IMR-90 (cell line): ENCODE data around the gene SOCS4. TPM values are rescaled to one million over a fixed set of nuclear protein-coding genes. Genes with fewer than 3 reads are reported as not detected.

Experiments used
- ATAC-seq: fragments of 200-7000 bp; cut with Tn5 transposase; 2 replicates; pipeline ENCODE4 v1.9.1; 2020; ENCODE audit warnings: low read depth, mild to moderate bottlenecking, moderate library complexity
- BruUV-seq: library from RNA; stranded (reverse); fragments of 400-500 nt; replicated peaks from 2 replicates; lab custom pipeline; 2021; lab: Mats Ljungman, UMichigan
- CTCF ChIA-PET: fragments of 300-600 bp; formaldehyde crosslinking; extraction: SDS; loops from one replicate; lab custom pipeline; 2021; ENCODE audit warnings: antibody characterized with exemption; lab: Yijun Ruan, JAX
- POLR2A ChIA-PET: fragments of 300-600 bp; sonication (Branson Sonifier 250); formaldehyde crosslinking; loops from one replicate; lab custom pipeline; 2022; ENCODE audit warnings: antibody characterized with exemption; ENCODE audit not compliant: unreplicated experiment; lab: Charles Lee
- DNase-seq: peaks from one replicate; pipeline ENCODE4 v3.0.0; 2013
- H2AFZ ChIP-seq: replicated peaks from 2 replicates; pipeline ENCODE3; 2013; ENCODE audit warnings: low read length, mild to moderate bottlenecking; ENCODE audit not compliant: poor library complexity
- H2AK5ac ChIP-seq: 2 replicates; pipeline ENCODE4 v1.6.1; 2013; ENCODE audit warnings: low read depth, low read length, inconsistent platforms
- H2AK9ac ChIP-seq: replicated peaks from 2 replicates; pipeline ENCODE3; 2013; ENCODE audit warnings: mild to moderate bottlenecking, low read depth, low read length, moderate library complexity; ENCODE audit not compliant: poor library complexity
- H2BK120ac ChIP-seq: 2 replicates; pipeline ENCODE4 v1.6.1; 2013; ENCODE audit warnings: low read depth, low read length, inconsistent platforms
- H2BK15ac ChIP-seq: 3 replicates; pipeline ENCODE4 v1.6.1; 2013; ENCODE audit warnings: low read depth, low read length, inconsistent platforms
- H2BK20ac ChIP-seq: 2 replicates; pipeline ENCODE4 v1.6.1; 2013; ENCODE audit warnings: low read depth, mild to moderate bottlenecking, inconsistent platforms, low read length, moderate library complexity
- H2BK5ac ChIP-seq: 2 replicates; pipeline ENCODE4 v1.6.1; 2013; ENCODE audit warnings: mild to moderate bottlenecking, low read depth, low read length, inconsistent platforms; ENCODE audit not compliant: poor library complexity, severe bottlenecking
- H3K14ac ChIP-seq: replicated peaks from 2 replicates; pipeline ENCODE4 v1.6.1; 2013; ENCODE audit warnings: low read depth, low read length, inconsistent platforms
- H3K18ac ChIP-seq: 2 replicates; pipeline ENCODE4 v1.6.1; 2013; ENCODE audit warnings: low read depth, low read length, control low read depth
- H3K23ac ChIP-seq: 2 replicates; pipeline ENCODE4 v1.6.1; 2013; ENCODE audit warnings: low read depth, low read length, inconsistent platforms
- H3K27ac ChIP-seq: 2 replicates; pipeline ENCODE4 v1.5.1; 2013; ENCODE audit warnings: mild to moderate bottlenecking, control low read depth, low read length; ENCODE audit not compliant: insufficient read depth
- H3K27me3 ChIP-seq: 2 replicates; pipeline ENCODE4 v1.6.1; 2013; ENCODE audit warnings: low read length; ENCODE audit not compliant: control insufficient read depth, insufficient read depth
- H3K36me3 ChIP-seq: 2 replicates; pipeline ENCODE4 v1.6.1; 2013; ENCODE audit warnings: low read length, mixed read lengths; ENCODE audit not compliant: control insufficient read depth, insufficient read depth
- H3K4ac ChIP-seq: 2 replicates; pipeline ENCODE4 v1.6.1; 2013; ENCODE audit warnings: low read depth, low read length, inconsistent platforms
- H3K4me1 ChIP-seq: 2 replicates; pipeline ENCODE4 v1.6.1; 2013; ENCODE audit warnings: low read length, mixed read lengths; ENCODE audit not compliant: control insufficient read depth, insufficient read depth
- H3K4me2 ChIP-seq: 2 replicates; pipeline ENCODE4 v1.6.1; 2013; ENCODE audit warnings: low read depth, mild to moderate bottlenecking, control low read depth, low read length, moderate library complexity
- H3K4me3 ChIP-seq: 2 replicates; pipeline ENCODE4 v1.5.1; 2013; ENCODE audit warnings: low read depth, mild to moderate bottlenecking, control low read depth, low read length, moderate library complexity; ENCODE audit not compliant: insufficient read depth
- H3K56ac ChIP-seq: 2 replicates; pipeline ENCODE4 v1.6.1; 2013; ENCODE audit warnings: low read length, inconsistent platforms; ENCODE audit not compliant: insufficient read depth; ENCODE audit errors: extremely low read depth
- H3K79me1 ChIP-seq, 2 experiments: 2 replicates each; pipeline ENCODE4 v1.6.1; 2013; ENCODE audit warnings: low read length in 2 of 2, inconsistent platforms in 1 of 2, low read depth in 1 of 2
- H3K9ac ChIP-seq: 2 replicates; pipeline ENCODE4 v1.6.1; 2013; ENCODE audit warnings: low read depth, low read length, control low read depth
- H3K9me1 ChIP-seq: 2 replicates; pipeline ENCODE4 v1.6.1; 2013; ENCODE audit warnings: low read length, inconsistent platforms; ENCODE audit not compliant: insufficient read depth
- H3K9me3 ChIP-seq: 2 replicates; pipeline ENCODE4 v1.6.1; 2013; ENCODE audit warnings: low read length; ENCODE audit not compliant: control insufficient read depth, insufficient read depth
- H4K20me1 ChIP-seq: 2 replicates; pipeline ENCODE4 v1.6.1; 2013; ENCODE audit warnings: low read length, inconsistent platforms; ENCODE audit not compliant: insufficient read depth
- H4K5ac ChIP-seq: 2 replicates; pipeline ENCODE4 v1.6.1; 2013; ENCODE audit warnings: mild to moderate bottlenecking, low read depth, low read length, control low read depth
- H4K8ac ChIP-seq, 2 experiments: 2 replicates each; pipeline ENCODE4 v1.6.1; 2013; ENCODE audit warnings: low read depth in 2 of 2, low read length in 2 of 2, control low read depth in 1 of 2, inconsistent platforms in 1 of 2
- H4K91ac ChIP-seq: 2 replicates; pipeline ENCODE4 v1.6.1; 2013; ENCODE audit warnings: low read depth, low read length, inconsistent platforms; ENCODE audit not compliant: insufficient read depth
- CTCF ChIP-seq: conservative IDR thresholded peaks from 2 replicates; pipeline ENCODE4 v1.5.1; 2012; ENCODE audit warnings: mild to moderate bottlenecking, low read depth, low read length, improper control_type of control experiment
- ELK1 ChIP-seq: fragments of 150-350 bp; IDR thresholded peaks from 2 replicates; pipeline ENCODE4 v1.6.1; 2016; ENCODE audit warnings: low read depth, mild to moderate bottlenecking, low read length, moderate library complexity, borderline replicate concordance
- MXI1 ChIP-seq: IDR thresholded peaks from 2 replicates; pipeline ENCODE4 v1.6.1; 2012; ENCODE audit warnings: low read depth, mild to moderate bottlenecking, low read length, moderate library complexity, borderline replicate concordance
- POLR2A ChIP-seq: IDR thresholded peaks from 2 replicates; pipeline ENCODE4 v1.6.1; 2012; ENCODE audit warnings: mild to moderate bottlenecking, low read depth, low read length
- SMC3 ChIP-seq: fragments of 150-350 bp; IDR thresholded peaks from 2 replicates; pipeline ENCODE4 v1.6.1; 2016; ENCODE audit warnings: low read depth, mild to moderate bottlenecking, antibody characterized with exemption, low read length, moderate library complexity
- WGBS, 2 experiments: methylation state at CpG; one replicate each; pipeline versions ENCODE4 v1.1.5 to v1.1.7; 2013; ENCODE audit warnings: missing lambda C conversion rate in 2 of 2; ENCODE audit not compliant: insufficient read length in 1 of 2; ENCODE audit errors: extremely low coverage in 2 of 2; 5-methylcytosine and 5-hydroxymethylcytosine counted together
- dilution Hi-C: fragments of 300-500 bp; cut with HindIII; formaldehyde crosslinking; loops from one replicate; pipeline ENCODE4 v1.14.3; 2018; ENCODE audit warnings: low sequenced_read_pairs; ENCODE audit not compliant: unreplicated experiment
- in situ Hi-C: fragments of 300-500 bp; cut with MboI; formaldehyde crosslinking; loops from 3 replicates; pipeline ENCODE4 v1.14.3; 2019; ENCODE audit warnings: low sequenced_read_pairs, inconsistent platforms, mixed read lengths
- intact Hi-C: fragments of 100-400 bp; cut with micrococcal nuclease; formaldehyde crosslinking; loops from 2 replicates; pipeline ENCODE4 v1.10.0; 2022
- polyA plus RNA-seq, 3 experiments: library from polyadenylated mRNA; depleted of rRNA; stranded (reverse); fragments of >200 nt; gene quantifications; 2 replicates each; pipeline ENCODE4 v1.2.3, GENCODE V29; 2012; ENCODE audit warnings: low replicate concordance in 1 of 3
- total RNA-seq: library from RNA; depleted of rRNA; stranded (reverse); fragments of >200 nt; gene quantifications from 2 replicates; pipeline ENCODE4 v1.2.3, GENCODE V29; 2012

Gene SOCS4
- total and polyA plus RNA-seq, 2 of the 4 experiments (the other 2 are of a cell fraction): 4.6 to 12.7 TPM

GRCh38 chr14:55085060-55085660, 58.1 kb downstream of the SOCS4 start:
- H3K36me3 ChIP-seq: no peaks in the 10 kb centered on the region
- no peak overlapping the region for H4K8ac ChIP-seq
- BruUV-seq: no TSS peak
- dilution Hi-C loops (no loop called here), in situ Hi-C loops (no loop called here), intact Hi-C loops (no loop called here)
- no peak overlapping the region for H3K18ac ChIP-seq
- H2AK5ac ChIP-seq: no peak overlapping the region
- H3K27ac ChIP-seq: no peak overlapping the region
- WGBS, 2 experiments: no CpG with 5 or more reads among the region's 4 CpGs
- CTCF ChIA-PET: interaction anchor here (1.4 kb wide), 1 partner anchor 9 kb away, joined by 3 read pairs; no protein-coding TSS in a partner anchor
- POLR2A ChIA-PET: no interaction called here
- no peak overlapping the region for H2AFZ ChIP-seq
- no peak overlapping the region for H2BK5ac ChIP-seq
- TF ChIP-seq CTCF (no peak), MXI1 (no peak), ELK1 (no peak), POLR2A (no peak), SMC3 (no peak)
- ATAC-seq (no peak), DNase-seq (no peak)
- no peak overlapping the region for H3K9ac ChIP-seq
- no peak overlapping the region for H2AK9ac ChIP-seq
- H3K14ac ChIP-seq: no peak overlapping the region
- H2BK120ac ChIP-seq: no peak overlapping the region
- no peak overlapping the region for H4K5ac ChIP-seq
- H4K20me1 ChIP-seq: no peaks in the 10 kb centered on the region; the same call in 1 of the 2 replicates
- no peaks in the 10 kb centered on the region for H3K27me3 ChIP-seq
- no peak overlapping the region for H4K91ac ChIP-seq
- H3K23ac ChIP-seq: no peak overlapping the region
- H3K56ac ChIP-seq: no peak overlapping the region
- no peaks in the 10 kb centered on the region for H3K4me1 ChIP-seq
- no peaks in the 10 kb centered on the region for H3K9me3 ChIP-seq
- H3K4me2 ChIP-seq: no peak overlapping the region
- H3K4ac ChIP-seq: no peak overlapping the region
- no peaks in the 10 kb centered on the region for H3K9me1 ChIP-seq
- H2BK15ac ChIP-seq: no peak overlapping the region
- no peaks in the 10 kb centered on the region for H3K79me1 ChIP-seq
- H3K4me3 ChIP-seq: no peak overlapping the region
- no peak overlapping the region for H2BK20ac ChIP-seq
